ENCODE measurements around the gene MAP1LC3A. TPM values are rescaled to one million over a fixed set of nuclear protein-coding genes. Genes with fewer than 3 reads are reported as not detected.

Gene MAP1LC3A
- total RNA-seq = 67.1 and 108 TPM in 2 replicates

DNA sequence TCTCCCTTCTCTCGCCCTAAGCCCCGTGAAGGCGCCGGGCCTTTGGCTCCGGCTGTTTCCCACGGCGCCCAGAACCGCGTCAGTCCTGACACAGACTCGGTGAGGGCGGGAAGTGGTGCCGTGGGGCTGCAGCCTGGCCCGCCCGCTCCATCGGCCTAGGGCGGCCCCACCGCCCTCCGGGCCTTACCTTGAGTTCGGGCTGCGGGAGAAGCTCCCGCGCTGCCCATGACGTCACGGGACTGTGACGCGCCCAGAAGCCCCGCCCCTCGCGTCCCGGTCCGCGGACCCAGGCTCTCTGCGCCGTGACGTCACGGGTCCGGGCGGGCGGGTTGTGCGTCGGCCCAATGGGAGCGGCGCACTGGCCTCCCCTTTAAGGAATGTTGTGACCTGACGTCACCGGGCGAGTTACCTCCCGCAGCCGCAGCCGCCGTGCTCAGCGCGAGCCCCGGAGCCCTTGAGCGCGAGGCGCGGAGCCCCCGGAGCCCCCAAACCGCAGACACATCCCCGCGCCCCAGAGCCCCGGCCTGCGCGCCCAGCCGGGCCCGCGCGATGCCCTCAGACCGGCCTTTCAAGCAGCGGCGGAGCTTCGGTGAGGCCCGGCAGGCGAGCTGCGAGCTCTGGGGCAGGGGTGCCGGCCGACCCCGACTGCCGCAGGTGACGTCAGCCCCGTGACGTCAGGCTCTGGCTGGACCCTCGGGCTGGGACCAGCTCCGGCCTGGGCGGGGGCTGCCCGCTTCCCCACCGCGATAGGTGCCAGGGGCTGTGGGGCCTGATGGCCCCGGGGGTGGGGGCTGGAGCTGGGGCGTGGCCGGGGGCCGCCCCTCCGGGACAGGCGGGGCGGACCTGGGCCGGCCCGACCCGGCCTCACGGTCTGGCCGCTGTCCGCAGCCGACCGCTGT is at the start of gene MAP1LC3A:
MAP1LC3A (plus strand) TSS at position 399 of the 899 bp plus-strand sequence; CDS start at position 550, 151 bp downstream.

GRCh38 chr20:34516247-34517113 is 42.0 kb upstream of the MAP1LC3A start, which contains the start of gene DYNLRB1:
Gene DYNLRB1 (plus strand): TSS chr20:34516422. CDS start chr20:34516459, 37 bp downstream.

Other genes with a start within 250 kb of the MAP1LC3A start
- gene ITCH, start 195.4 kb upstream of the MAP1LC3A start, total RNA-seq = 30.4 and 31.3 TPM in 2 replicates
- 117 and 129 TPM in 2 replicates for gene DYNLRB1, start 42.3 kb upstream of the MAP1LC3A start, total RNA-seq
- 10.3 and 12.6 TPM in 2 replicates for gene PIGU, start 118.4 kb downstream of the MAP1LC3A start, total RNA-seq
- 7.2 and 7.8 TPM in 2 replicates for gene TP53INP2, start 145.6 kb downstream of the MAP1LC3A start, total RNA-seq